GM21423 (cell line): ENCODE measurements around the gene SALL1.

Source experiments
- ATAC-seq: cut with Tn5 transposase; IDR thresholded peaks from one replicate; pipeline ENCODE4 v1.9.1; 2021; ENCODE audit warnings: mild to moderate bottlenecking, moderate library complexity; ENCODE audit not compliant: unreplicated experiment

SALL1 gene

GRCh38 chr16:51150888-51151320 is at the start of gene SALL1:
SALL1 (minus strand) TSS chr16:51151270; CDS start chr16:51151241, 29 bp downstream.
- no peak for ATAC-seq

GRCh38 chr16:51200793-51201192 is 49.7 kb upstream of the SALL1 start:
- no peak for ATAC-seq

- ATAC-seq: no peak
Observed at GRCh38 chr16:51197953-51198748, 47.1 kb upstream of the SALL1 start.

GRCh38 chr16:51193879-51194278 is 42.8 kb upstream of the SALL1 start:
- ATAC-seq: no peak

GRCh38 chr16:51184702-51185433 is 33.8 kb upstream of the SALL1 start:
- peak; percentile 65 for ATAC-seq

GRCh38 chr16:51181503-51181811 is 30.4 kb upstream of the SALL1 start:
- ATAC-seq: no peak

GRCh38 chr16:51180719-51181502 is 29.8 kb upstream of the SALL1 start:
- ATAC-seq: no peak

GRCh38 chr16:51175081-51175480 is 24.0 kb upstream of the SALL1 start:
- ATAC-seq: no peak

GRCh38 chr16:51172368-51172767 is 21.3 kb upstream of the SALL1 start:
- ATAC-seq: no peak

- ATAC-seq: no peak
Observed at GRCh38 chr16:51168755-51169154, 17.7 kb upstream of the SALL1 start.

- ATAC-seq: no peak
Observed at GRCh38 chr16:51167170-51167895, 16.3 kb upstream of the SALL1 start.

GRCh38 chr16:51166541-51166940 is 15.5 kb upstream of the SALL1 start:
- ATAC-seq: no peak

GRCh38 chr16:51166091-51166490 is 15.0 kb upstream of the SALL1 start:
- no peak for ATAC-seq

- ATAC-seq: no peak
Observed at GRCh38 chr16:51165043-51165442, 14.0 kb upstream of the SALL1 start.

- no peak for ATAC-seq
Observed at GRCh38 chr16:51164574-51164973, 13.5 kb upstream of the SALL1 start.

- no peak for ATAC-seq
Observed at GRCh38 chr16:51163894-51164566, 13.0 kb upstream of the SALL1 start.

- ATAC-seq: no peak
Observed at GRCh38 chr16:51163366-51163765, 12.3 kb upstream of the SALL1 start.

- ATAC-seq: no peak
Observed at GRCh38 chr16:51161440-51162195, 10.5 kb upstream of the SALL1 start.

- ATAC-seq: no peak
Observed at GRCh38 chr16:51159865-51160264, 8.8 kb upstream of the SALL1 start.

- ATAC-seq: no peak
Observed at GRCh38 chr16:51159296-51159695, 8.2 kb upstream of the SALL1 start.
